Activated T-cell treated with anti-CD3 and anti-CD28 coated beads, Interleukin-2, amount 50 U/mL, for 1 hour (primary cell): ENCODE data around the gene PBX1.

Experiments
- DNase-seq: peaks from one replicate; pipeline ENCODE4 v3.0.0-alpha.2; 2020

PBX1 gene

DNA sequence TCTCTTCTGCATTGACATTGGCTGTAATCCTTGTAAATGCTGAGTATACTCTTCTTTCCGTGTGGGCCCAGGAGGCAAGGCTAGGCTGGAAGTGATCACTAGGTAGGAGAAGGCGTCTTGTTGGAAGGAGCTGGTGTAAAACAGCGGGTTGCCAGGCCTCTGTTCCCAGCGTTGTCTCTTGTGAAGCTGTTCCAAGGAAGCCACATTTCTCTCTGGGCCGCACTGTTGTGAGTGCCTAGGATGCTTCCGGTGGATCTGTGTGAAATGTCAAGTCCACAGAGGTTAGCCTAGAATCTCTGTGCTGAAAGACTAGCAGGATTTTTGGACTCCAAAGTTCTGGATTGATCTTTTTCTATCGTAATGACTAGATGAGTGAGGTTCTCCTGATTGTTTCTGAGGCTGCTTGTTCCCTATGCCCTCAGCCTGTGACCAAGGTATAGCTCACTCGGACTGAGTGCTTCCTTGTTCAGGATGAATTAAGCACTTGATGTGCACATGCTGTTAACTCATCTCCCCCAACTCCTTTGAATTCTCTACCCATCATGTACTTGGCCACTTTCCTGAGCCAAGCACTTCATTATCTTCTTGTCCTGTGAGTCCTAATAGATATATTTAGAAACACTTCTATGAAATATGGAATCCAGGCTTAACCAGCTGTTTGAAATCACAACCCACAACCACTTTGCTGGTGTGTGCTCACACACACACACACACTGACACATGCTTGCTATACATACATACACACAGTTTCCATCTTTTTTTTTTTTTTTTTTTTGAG is 63.3 kb downstream of the PBX1 start:
- DNase-seq, result no peak

DNA sequence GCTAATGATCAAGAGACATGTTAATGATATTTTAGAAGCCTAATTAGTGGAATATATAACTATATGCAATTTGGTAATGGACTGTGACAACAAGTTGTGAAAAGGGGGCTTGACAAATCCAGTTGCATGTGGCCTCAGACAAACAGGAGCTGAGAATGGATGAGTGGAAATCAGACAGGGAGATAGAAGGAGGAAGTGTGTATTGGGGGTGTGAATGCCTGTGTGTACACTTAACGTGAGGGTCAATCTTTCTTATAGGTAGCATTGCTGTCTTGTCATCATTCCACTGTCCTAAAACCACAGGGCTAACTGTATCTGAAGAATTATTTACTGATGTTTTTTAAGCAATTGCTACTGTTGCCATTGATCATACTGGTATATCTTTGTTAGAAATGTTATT is 64.8 kb downstream of the PBX1 start:
- no peak for DNase-seq

DNA sequence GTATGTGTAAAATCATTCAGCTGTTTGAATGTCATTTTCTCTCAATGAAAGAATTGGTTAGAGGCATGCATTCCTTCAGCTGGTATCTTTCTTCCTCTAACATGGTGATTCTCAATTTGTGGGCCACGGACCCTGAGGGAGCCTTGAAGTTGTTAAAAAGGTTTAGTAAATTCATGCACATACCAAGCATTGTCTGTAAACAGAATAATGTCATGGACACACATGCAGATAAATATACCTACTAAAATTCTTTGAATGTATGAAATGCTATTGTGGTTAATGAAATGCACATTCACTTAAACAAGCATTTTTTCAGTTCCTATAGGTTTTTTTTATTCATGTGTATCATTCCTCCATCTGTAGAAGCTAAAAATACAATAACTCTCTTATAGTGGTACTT is 65.4 kb downstream of the PBX1 start:
- DNase-seq, result no peak

DNA sequence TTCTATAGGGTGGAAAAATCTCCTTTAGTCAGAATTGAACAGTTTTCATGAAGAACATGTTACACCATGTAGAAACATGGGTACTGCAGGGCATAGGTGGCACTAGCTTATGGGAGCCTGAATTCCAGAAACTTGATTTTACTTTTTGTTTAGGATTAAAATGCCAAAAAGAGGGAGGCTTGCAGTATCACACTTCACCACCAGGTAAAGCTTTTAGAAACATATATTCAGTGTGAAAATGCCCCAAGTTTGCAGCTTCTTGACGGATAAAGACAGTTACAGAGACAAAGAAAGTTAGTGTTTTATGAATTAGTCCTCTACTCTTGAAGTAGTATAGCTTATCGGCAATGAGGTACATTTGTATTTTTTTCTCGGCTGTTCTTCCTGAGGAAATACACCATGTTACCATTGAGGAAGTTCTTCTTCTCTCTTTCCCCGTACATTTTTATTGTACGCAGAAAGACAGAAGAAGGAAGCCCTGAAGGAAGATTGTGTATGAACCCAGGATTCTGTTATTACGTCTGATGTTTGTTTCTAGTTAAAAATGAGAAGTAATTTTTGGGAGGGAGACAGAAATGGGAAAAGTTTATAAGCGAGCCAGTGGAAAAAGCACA is 66.1 kb downstream of the PBX1 start:
- no peak for DNase-seq

DNA sequence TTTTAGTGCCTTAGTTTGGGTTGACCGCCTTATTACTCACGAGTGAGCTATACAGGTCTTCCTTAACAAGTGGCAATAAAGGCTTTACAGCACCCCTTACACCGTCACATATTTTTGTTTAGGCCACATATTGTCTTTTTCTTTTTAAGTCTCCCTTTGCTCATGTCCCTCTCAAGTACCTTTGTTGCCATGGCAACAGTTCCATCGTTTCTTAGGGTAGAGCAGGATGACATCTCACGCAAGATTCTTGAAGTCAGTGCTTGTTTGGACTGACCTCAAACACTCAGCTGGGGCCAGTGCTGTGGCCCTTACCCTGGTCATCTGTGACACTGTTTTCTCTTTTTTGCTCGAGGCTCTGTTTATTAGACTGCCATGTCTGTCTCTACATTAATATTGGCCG is 69.8 kb downstream of the PBX1 start:
- DNase-seq, result no peak

DNA sequence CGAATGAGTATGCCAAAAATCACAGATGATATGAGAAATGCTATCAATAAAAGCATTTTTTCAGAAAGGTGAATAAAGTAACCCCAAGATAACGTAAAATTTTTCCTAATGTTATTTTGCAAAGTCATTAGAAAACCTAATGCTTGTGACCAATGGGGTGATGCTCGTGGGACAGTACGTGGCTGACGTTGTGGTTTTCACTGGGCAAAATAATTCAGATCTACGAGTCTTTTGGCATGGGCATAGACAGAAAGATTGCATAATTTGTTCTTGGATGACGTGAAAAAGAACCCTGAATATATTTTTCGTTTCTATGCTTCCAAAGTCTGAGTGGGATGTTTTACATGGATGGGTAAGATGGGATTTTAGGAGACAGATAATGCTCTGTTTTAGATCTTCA is 71.0 kb downstream of the PBX1 start:
- DNase-seq, result no peak

DNA sequence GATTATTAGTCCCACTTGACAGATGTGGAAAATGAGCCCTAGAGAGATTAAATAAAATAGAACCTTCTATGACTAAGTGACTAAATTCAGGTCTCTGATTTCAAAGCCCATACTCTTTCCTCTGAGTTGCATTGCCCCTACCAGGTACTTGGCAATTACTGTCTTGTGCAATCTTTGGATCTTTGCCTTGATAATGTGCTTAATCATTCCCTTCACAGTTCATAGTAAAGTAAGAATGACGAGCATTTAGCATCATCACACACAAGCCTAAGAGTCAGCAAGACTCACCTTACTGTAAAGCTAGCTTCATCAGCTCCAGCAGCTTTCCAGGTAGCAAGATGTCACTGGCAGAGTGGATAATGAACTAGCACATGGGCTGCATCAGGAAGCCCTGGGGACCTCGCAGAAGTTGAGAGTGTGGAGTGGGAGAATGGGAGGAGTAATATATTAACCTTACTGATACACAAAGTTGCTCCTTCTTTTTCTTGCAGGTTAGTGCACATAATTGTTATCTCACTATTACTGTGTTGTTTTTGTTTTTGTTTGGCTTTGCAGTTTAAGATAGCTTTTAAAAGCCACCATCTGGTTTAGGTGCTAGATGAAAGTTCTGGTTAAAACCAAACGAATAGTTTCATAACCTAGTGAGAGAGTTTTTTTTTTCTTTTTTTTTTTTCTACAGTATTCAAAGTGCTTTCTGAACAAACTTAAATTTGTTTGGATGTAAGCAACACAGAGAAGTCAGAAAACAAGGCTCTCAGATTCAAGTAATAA is 71.8 kb downstream of the PBX1 start:
- DNase-seq, result no peak

DNA sequence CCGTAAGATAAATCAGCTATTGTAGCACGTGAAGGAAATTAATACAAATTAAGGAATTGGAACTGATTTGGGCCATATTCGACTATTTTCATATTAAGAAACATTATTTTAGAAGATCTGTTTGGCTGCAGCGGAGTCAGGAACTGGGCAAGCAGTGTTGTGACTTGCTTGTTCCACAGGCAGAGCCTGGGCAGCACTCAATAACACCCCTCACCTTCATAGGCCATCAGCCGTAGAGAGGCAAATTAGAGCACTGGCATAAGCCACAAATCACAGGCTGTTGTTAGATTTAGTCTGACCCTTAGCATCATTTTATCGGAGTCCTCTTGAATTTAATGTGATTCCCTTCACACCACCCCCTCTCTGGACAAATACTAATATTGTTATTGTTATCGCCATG is 72.8 kb downstream of the PBX1 start:
- no peak for DNase-seq

DNA sequence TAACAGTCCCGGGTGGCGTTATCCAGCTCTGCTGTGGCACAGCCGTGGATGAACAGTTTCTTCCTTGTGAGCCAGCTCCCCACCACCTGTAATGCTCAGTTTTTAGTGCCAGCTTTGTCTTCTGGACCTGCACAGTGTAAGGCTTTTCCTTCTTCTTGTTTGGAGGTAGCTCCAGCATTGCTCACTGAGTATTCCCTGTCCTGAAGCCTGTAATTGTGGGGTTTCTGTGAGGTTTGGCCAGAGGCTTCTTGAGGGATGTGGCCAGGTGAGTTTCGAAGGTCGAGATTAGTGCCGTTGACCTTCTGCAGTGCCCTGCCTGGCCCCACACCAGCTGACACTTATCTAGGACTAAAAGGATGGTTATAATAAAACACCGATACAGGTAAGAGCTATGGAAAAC is 75.0 kb downstream of the PBX1 start:
- no peak for DNase-seq

DNA sequence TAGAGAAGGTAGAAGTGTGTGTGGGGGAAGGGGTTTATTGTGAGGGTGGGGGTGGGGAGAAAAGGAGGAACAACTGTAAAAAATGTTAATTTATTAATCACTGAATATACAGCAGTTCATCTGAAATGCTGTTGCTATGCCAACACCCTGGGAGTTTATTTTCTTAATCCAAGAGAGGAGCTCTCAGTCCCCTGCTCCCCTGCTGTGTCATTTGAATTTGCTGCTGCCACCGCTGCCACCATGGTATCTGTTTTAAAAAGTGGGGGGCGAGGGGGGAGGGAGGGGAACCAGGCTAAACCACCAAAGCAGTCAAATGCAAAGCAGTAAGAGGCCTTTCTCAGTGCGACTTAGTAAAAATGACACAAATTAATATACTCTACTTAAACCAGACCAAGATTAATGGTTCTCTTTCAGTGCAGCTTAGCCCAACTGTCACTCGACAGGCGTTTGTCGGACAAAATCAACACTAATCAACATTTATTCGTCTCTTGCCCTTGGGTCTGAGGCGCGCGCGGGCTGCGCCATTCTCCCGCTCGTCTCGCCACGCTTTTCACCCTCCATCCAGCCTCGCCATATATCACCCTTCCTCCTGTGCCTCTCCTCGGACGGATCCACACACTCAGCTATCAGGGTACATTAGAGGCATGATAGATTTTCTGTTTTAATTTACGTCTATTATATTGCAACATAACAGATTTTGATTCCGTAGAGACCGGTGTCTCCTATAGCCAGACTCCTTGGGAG is 76.2 kb downstream of the PBX1 start:
- DNase-seq, result no peak

DNA sequence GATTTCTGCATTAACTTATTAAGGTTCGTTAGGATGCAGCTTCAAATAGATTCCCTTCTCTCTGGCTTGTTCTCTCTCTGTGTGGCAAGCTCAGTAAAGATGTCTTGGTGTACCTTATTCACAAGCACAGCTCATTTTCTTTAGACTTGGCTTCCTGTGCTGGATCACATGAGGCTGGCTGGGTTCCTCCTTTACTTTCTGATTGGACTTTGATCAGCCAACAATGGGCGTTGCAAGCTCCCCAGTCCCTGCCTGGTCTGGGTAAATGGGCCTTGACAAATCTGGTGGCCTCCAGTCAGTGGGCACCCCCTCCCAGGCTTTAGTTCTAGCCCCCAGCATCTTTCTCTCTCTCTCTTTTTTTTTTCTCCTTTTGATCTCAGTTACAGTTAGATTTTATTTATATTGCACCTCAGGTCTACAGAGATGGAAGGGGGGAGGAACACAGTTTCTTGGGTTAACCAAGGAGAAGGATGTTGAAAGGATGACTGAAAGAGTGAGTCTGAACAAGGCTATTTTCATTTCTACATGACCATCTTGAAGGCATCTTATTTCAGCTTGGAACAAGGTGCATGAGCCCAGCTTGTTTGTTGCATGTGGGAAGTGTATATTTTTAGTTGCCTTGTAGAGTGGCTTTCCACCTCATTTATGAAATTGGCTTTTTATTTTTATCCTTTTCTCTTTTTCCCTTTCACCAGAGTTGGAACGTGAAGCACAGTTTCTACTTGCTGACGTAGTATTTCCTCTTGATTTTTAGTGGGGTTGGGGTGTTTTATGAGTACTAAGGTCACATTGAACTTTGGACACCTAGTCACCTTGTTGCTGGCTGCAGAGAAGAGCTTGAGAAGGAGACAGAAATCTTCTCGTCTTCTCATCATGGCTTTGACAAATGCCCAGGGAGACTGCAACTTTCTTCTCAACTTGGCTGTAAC is 77.1 kb downstream of the PBX1 start:
- no peak for DNase-seq

DNA sequence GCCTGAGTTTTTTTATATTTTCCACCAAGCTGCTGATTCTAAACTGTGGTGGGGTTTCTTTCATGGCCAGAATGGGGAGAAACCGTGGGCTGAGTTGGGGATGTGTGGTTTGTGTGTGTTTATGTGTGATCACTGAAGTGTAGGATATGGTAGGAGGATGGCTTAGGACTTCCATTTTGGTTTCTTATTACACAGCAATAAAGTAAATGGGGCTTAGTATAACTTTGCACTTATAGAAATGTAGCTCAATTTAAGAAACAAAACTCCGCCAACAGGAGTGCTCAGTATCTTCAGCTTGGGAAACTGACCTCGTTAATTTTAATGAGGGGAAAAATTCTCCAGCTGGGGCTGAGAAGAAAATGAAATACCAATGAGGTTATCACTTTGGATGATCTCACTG is 77.8 kb downstream of the PBX1 start:
- no peak for DNase-seq

DNA sequence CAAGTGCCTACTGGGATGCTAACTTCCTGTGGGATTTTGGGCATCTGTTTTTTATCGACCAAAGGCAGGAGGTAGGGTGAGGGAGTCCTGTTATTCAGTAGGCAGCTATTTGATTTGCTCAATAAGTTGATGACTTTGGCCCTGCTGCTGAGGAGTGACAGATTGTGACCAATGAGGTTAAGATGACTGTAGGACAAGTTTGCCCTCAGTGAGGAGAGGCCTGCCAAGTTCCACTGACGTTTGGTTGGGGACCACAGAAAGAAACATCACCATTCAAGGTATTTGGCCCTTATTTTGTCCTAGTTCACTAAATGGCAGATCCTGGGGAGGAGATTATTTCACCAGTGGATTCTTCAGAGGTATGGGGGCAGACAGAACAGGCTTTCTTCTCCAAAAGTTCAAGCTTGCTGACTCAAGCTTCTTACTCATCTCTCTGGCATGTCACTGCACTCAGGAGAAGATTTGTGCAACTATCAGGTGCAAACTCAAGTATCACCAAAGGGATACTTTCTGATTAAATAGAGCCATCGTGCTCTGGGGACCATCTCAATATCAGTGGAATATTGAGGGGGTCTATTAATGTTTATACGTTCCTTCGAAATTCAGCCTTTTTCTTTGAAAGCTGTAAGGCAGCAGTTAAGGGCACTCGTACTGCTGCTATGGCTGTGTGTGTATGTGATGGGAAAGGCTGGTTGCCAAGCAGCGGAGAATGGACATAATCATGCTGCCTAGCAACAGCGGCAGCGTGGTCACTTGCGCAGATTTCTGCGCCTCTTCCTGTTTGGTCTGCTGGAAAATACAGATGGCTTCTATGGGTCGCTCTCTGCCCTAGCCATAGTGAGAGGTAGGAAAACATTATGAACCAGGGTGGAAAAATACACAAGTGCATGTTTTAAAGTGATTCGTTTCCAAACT is 78.7 kb downstream of the PBX1 start:
- no peak for DNase-seq

DNA sequence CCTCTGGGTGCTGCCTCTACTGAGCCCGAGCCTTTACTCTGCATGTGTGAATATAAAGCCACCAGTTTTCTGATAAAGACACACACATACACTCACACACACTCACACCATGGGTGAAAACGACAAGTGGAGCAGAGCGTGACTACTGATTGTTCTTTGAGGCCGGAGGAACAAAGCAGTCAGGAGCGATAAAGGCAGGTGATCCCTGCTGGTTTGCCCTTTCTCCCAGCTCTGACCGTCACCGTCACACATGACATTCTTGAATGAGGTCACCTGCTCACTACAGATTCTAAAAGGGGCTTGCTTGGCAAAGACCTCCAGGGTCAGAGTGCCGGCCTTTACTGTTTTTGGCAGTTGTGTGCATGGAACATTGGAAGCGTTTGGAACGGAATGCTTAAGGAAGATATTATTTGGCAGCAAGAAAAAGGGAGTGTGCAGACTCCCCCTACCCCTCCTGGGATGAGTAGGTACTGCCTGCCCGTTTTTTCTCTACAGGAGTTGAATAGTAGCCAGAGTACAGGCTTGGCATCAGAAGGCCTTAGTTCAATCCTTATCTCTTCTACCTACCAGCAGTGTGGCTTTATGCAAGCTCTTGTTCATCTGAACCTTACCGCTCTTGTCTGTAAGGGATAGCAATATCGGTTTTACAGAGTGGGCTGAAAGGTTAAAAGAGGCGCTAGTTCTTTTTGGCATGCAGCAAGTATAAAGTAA is 79.7 kb downstream of the PBX1 start:
- DNase-seq, result no peak

DNA sequence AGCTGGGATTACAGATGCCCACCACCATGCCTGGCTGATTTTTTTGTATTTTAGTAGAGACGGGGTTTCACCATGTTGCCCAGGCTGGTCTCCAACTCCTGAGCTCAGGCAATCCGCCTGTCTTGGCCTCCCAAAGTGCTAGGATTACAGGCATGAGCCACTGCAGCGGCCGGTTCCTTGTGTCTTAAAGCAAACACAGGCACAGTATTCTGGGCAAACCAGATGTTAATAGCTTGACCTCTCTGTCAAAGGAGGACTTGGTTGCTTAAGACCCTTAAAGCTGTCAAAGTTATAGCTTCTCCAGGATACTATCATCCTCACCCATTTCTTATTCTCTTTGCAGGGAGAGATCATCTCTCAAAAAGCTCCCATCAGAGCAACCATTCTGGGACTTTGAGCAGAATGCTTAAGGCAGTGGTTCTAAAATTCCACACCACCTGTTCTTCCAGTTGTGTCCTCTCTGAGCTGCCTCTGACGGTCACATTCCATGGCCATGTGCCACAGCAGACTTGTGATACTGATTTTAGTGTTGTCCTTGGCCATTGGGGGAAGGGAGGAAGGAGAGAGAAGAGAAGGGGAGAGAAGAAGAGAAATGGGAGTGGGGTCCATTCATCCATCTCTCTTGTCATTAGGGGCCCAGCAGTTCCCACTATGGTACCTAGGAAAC is 81.8 kb downstream of the PBX1 start:
- no peak for DNase-seq

DNA sequence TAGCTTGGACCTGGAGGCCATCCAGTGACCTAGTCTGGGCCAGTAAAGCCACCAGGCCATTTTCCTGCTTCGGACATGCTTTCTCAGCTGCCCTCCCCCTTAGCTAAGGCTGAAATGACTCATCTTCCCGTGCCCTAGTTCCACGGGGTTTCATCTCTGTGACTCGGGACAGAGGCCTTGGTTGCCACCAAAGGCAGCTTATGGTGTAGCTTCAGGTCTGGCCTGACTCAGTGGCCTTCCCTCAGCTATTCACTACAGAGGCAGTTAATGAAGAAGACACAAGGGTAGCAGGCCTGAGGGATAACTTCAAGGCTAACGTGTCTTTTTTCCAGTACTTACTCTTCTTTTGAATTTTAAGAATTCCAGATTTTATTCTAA is 82.4 kb downstream of the PBX1 start:
- DNase-seq, result no peak

DNA sequence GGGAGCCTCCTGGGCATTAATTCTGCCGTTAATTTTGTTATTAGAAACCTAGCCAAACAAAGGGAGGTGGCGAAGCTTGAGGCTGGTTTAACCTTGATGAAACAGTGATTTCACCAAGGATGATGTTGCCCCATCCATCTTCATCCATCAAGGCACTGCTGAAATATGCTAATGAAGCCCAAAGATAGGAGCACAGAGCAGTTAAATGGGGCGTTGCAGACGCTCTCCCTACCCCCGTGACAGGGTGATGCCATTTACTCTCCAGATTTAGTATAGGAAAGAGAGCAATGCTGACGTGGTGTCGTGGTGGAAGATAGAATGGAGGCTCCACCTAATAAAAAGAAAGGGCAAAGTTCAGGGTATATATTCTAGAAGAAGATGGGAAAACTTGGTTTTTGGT is 84.0 kb downstream of the PBX1 start:
- no peak for DNase-seq

DNA sequence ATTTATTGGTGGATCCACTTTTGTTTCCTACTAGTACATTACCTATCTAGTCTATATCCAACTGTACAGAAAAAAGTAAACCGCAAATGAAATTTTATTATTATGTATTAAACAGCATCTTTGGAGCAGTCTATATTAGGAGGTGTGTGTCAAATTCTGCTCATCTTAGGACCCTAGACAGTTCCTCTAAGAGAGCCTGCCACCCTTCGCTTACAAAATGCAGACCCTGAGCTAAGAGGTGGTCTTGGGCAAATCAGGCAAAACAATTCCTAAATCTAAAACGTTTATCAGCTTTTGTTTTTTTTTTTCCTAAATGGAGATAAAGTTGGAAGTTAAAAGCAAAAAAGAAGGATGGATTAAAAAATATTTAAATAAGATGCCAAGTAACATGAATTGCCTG is 85.3 kb downstream of the PBX1 start:
- no peak for DNase-seq

DNA sequence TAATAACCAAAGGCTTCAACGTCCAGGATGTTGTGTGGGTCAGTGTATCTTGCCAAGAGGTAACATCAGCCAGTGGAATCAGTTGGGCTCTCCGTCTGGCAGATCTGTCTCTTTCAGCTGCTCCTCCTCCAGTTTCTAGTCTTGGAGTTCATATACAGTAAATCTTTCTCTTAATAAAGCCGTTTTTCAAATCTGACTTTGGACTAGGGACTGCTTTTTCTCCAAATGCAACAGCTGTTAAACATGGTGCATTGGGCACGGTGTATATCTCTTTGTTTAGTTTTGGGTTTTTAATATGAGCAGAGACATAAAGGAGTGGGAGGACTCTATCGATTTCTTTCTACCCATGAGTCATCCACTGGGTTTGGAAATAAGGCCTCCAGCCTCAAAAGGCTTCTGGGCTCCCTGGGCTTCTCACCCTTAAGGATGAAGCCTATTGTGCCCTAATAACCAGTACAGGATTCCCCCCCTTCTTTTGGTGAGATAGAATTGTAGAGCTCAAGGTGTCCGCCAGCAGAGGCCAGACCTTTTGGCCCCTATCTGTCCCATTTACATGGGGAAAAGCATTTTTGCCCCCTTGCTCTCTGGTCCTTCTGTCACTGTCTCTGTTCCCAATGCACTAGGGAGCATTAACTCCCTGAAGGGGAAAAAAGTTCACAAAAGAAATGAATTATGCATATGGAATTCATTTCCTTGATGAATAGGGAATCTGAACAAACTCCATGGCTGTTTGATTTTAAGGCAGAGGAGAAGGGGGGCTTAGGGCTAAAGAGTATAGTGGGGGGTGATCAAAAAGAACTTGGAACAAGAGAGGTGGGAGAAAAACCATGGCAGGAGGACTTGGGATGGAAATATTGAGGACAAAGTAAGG is 86.0 kb downstream of the PBX1 start:
- DNase-seq, result no peak
